Ishikawa (cell line): ENCODE data around the gene IFIT5.

ENCODE experiments used
- CEBPB ChIP-seq: IDR thresholded peaks from 2 replicates; pipeline ENCODE4 v1.6.1; 2012
- EGR1 ChIP-seq: IDR thresholded peaks from 2 replicates; pipeline ENCODE4 v1.6.1; 2012
- EP300 ChIP-seq: IDR thresholded peaks from 2 replicates; pipeline ENCODE4 v1.6.1; 2012; ENCODE audit warnings: borderline replicate concordance
- FOXM1 ChIP-seq: IDR thresholded peaks from 2 replicates; pipeline ENCODE4 v1.6.1; 2012; ENCODE audit warnings: low read depth, borderline replicate concordance
- MAX ChIP-seq: IDR thresholded peaks from 2 replicates; pipeline ENCODE4 v1.6.1; 2012
- NFIC ChIP-seq: IDR thresholded peaks from 2 replicates; pipeline ENCODE4 v1.6.1; 2012
- RAD21 ChIP-seq: IDR thresholded peaks from 2 replicates; pipeline ENCODE4 v1.6.1; 2012; ENCODE audit warnings: low read depth
- REST ChIP-seq: IDR thresholded peaks from 2 replicates; pipeline ENCODE4 v1.6.1; 2012; ENCODE audit warnings: low read depth, mild to moderate bottlenecking
- TAF1 ChIP-seq: IDR thresholded peaks from 2 replicates; pipeline ENCODE4 v1.6.1; 2012; ENCODE audit warnings: low read depth, mild to moderate bottlenecking
- TEAD4 ChIP-seq: IDR thresholded peaks from 2 replicates; pipeline ENCODE4 v1.6.1; 2012
- USF1 ChIP-seq: IDR thresholded peaks from 2 replicates; pipeline ENCODE4 v1.6.1; 2012
- ZBTB7A ChIP-seq: IDR thresholded peaks from 2 replicates; pipeline ENCODE4 v1.6.1; 2012; ENCODE audit warnings: low read depth

The IFIT5 gene

GRCh38 chr10:89371987-89372386 lies 42.4 kb upstream of the IFIT5 start:
- TF ChIP-seq TEAD4 (no peak), EP300 (no peak), FOXM1 (no peak), TAF1 (no peak)

- TF ChIP-seq TAF1: no peak
- TF ChIP-seq USF1: 0 out of 2 replicates have a peak, but pooled peaks have one; percentile 46
- peak; percentile 87 for TF ChIP-seq CEBPB
- TF ChIP-seq NFIC: peak; percentile 59; the same call in 1 of the 2 replicates
Observed at GRCh38 chr10:89373916-89374711, 40.3 kb upstream of the IFIT5 start.

- TF ChIP-seq ZBTB7A (no peak), EP300 (no peak), EGR1 (no peak), FOXM1 (no peak), NFIC (no peak), RAD21 (no peak), TAF1 (no peak), REST (no peak)
Observed at GRCh38 chr10:89374713-89375141, 39.6 kb upstream of the IFIT5 start.

- no peak for TF ChIP-seq ZBTB7A
- no peak for TF ChIP-seq USF1
- TF ChIP-seq REST: peak; percentile 81
- no peak for TF ChIP-seq CEBPB
- TF ChIP-seq FOXM1: no peak
- TF ChIP-seq RAD21: no peak
Observed at GRCh38 chr10:89377705-89378637, 36.4 kb upstream of the IFIT5 start, which contains the start of gene IFIT1B. Gene IFIT1B, plus strand, starts transcription at chr10:89378056. Its CDS starts 80 bp downstream, at chr10:89378136.

GRCh38 chr10:89379103-89379502 lies 35.3 kb upstream of the IFIT5 start:
- TF ChIP-seq USF1 (no peak), EP300 (no peak), TAF1 (no peak), FOXM1 (no peak), MAX (no peak)

GRCh38 chr10:89382757-89383156 lies 31.6 kb upstream of the IFIT5 start:
- no peak for TF ChIP-seq USF1
